MCF 10A (cell line): ENCODE results near the gene MYL10. TPM values are rescaled to one million over a fixed set of nuclear protein-coding genes. Genes with fewer than 3 reads are reported as not detected.

Experiments used
- BruUV-seq: library from RNA; stranded (reverse); fragments of 400-500 nt; replicated peaks from 2 replicates; lab custom pipeline; 2021; lab: Mats Ljungman, UMichigan
- CTCF ChIA-PET: fragments of 300-600 bp; sonication (Branson Sonifier 250); formaldehyde crosslinking; extraction: SDS; loops from one replicate; lab custom pipeline; 2021; ENCODE audit warnings: antibody characterized with exemption, inconsistent platforms; lab: Yijun Ruan, JAX
- POLR2A ChIA-PET: fragments of 300-600, 350-650 bp; sonication (Branson Sonifier 250); formaldehyde crosslinking; extraction: SDS; loops from one replicate; lab custom pipeline; 2020; ENCODE audit warnings: antibody characterized with exemption, inconsistent platforms; lab: Yijun Ruan, JAX
- DNase-seq: peaks from one replicate; pipeline ENCODE4 v3.0.0-alpha.2; 2018; ENCODE audit not compliant: unreplicated experiment
- H3K27ac Mint-ChIP-seq: one replicate; pipeline ENCODE4 v1.8.0; 2022; ENCODE audit warnings: mild to moderate bottlenecking, low read depth, mixed read lengths; ENCODE audit not compliant: unreplicated experiment
- H3K27me3 Mint-ChIP-seq: one replicate; pipeline ENCODE4 v1.8.0; 2022; ENCODE audit warnings: mixed read lengths; ENCODE audit not compliant: insufficient read depth, unreplicated experiment
- H3K36me3 Mint-ChIP-seq: one replicate; pipeline ENCODE4 v1.8.0; 2022; ENCODE audit warnings: mild to moderate bottlenecking, moderate library complexity, mixed read lengths; ENCODE audit not compliant: insufficient read depth, unreplicated experiment
- H3K4me1 Mint-ChIP-seq: one replicate; pipeline ENCODE4 v1.8.0; 2022; ENCODE audit warnings: mixed read lengths; ENCODE audit not compliant: insufficient read depth, unreplicated experiment
- H3K4me3 Mint-ChIP-seq: one replicate; pipeline ENCODE4 v1.8.0; 2022; ENCODE audit warnings: mild to moderate bottlenecking, moderate library complexity, mixed read lengths; ENCODE audit not compliant: unreplicated experiment
- H3K9me3 Mint-ChIP-seq: one replicate; pipeline ENCODE4 v1.8.0; 2022; ENCODE audit warnings: mixed read lengths; ENCODE audit not compliant: unreplicated experiment
- CTCF ChIP-seq: fragments of 200-600 bp; IDR thresholded peaks from one replicate; pipeline ENCODE4 v1.8.0; 2022; ENCODE audit warnings: antibody characterized with exemption, mild to moderate bottlenecking; ENCODE audit not compliant: unreplicated experiment
- intact Hi-C: fragments of 100-400 bp; cut with micrococcal nuclease; formaldehyde crosslinking; loops from 2 replicates; pipeline ENCODE4 v1.14.1; 2022
- total RNA-seq: library from RNA; stranded (reverse); gene quantifications from 2 replicates; pipeline ENCODE4 v1.2.3, GENCODE V29; 2022

The MYL10 gene
- total RNA-seq, 1 experiment from 2014 or later = not detected

GRCh38 chr7:101664893-101665471, 35.9 kb upstream of the MYL10 start:
- no peaks in the 10 kb centered on the region for H3K27me3 Mint-ChIP-seq
- H3K4me1 Mint-ChIP-seq = no peaks in the 10 kb centered on the region
- ChIA-PET POLR2A (no interaction called here), CTCF (interaction anchor here (0.6 to 1.0 kb wide), 3 partner anchors 17 to 285 kb away, joined by 3 to 4 read pairs (median 3); no protein-coding TSS in a partner anchor)
- no peaks in the 10 kb centered on the region for H3K36me3 Mint-ChIP-seq
- no peak for DNase-seq
- intact Hi-C loops = no loop called here
- H3K9me3 Mint-ChIP-seq = peaks cover 11% of the 10 kb centered on the region
- TF ChIP-seq CTCF = no peak
- no peak overlapping the region for H3K4me3 Mint-ChIP-seq
- no TSS peak for BruUV-seq
- H3K27ac Mint-ChIP-seq = no peak overlapping the region

- POLR2A ChIA-PET = no interaction called here
- CTCF ChIA-PET = interaction anchor here (0.6 to 1.0 kb wide), 2 partner anchors 18 to 218 kb away, joined by 3 to 4 read pairs; no protein-coding TSS in a partner anchor
- Mint-ChIP-seq H3K4me1 (no peaks in the 10 kb centered on the region), H3K27me3 (no peaks in the 10 kb centered on the region), H3K4me3 (no peak overlapping the region), H3K27ac (no peak overlapping the region), H3K9me3 (peaks cover 11% of the 10 kb centered on the region), H3K36me3 (no peaks in the 10 kb centered on the region)
- BruUV-seq = no TSS peak
- no peak for DNase-seq
- intact Hi-C loops = no loop called here
- no peak for TF ChIP-seq CTCF
Observed at GRCh38 chr7:101664436-101664835, 35.3 kb upstream of the MYL10 start.

DNA sequence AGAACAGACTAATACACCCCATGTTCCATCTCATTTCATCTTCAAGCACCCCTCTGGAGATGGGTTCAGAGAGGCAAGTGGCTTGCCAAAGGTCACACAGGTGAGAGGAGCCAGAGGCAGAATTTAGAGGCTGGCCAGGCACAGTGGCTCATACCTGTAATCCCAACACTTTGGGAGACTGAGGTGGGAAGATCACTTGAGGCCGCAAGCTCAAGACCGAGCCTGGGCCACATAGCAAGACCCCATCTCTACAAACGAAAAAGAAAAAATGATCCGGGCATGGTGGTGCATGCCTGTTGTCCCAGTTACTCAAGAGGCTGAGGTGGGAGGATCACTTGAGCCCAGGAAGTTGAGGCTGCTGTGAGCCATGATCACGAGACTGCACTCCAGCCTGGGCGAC, 34.7 kb upstream of the MYL10 start:
- ChIA-PET POLR2A (no interaction called here), CTCF (interaction anchor here (1.0 kb wide), 1 partner anchor 19 kb away, joined by 3 read pairs; no protein-coding TSS in a partner anchor)
- Mint-ChIP-seq H3K4me3 (no peak overlapping the region), H3K27me3 (no peaks in the 10 kb centered on the region), H3K4me1 (no peaks in the 10 kb centered on the region), H3K9me3 (peaks cover 10% of the 10 kb centered on the region), H3K36me3 (no peaks in the 10 kb centered on the region), H3K27ac (no peak overlapping the region)
- BruUV-seq = no TSS peak
- intact Hi-C loops = no loop called here
- no peak for TF ChIP-seq CTCF
- no peak for DNase-seq

GRCh38 chr7:101662447-101662998, 33.4 kb upstream of the MYL10 start:
- Mint-ChIP-seq H3K9me3 (peaks cover 6% of the 10 kb centered on the region), H3K4me1 (no peaks in the 10 kb centered on the region), H3K4me3 (no peak overlapping the region), H3K27me3 (peaks cover 2% of the 10 kb centered on the region), H3K36me3 (no peaks in the 10 kb centered on the region), H3K27ac (no peak overlapping the region)
- TF ChIP-seq CTCF = no peak
- no TSS peak for BruUV-seq
- CTCF ChIA-PET = no interaction called here
- DNase-seq = no peak
- POLR2A ChIA-PET = no interaction called here
- intact Hi-C loops = no loop called here
